OCI-LY3 (cell line): ENCODE results near the gene JDP2.
A peak's percentile ranks its signal among the peaks of the same experiment; 100 is the strongest.

Experiments
- H2AFZ ChIP-seq: fragments of 200-600, 300-600 bp; shearing (Covaris generic); 2 replicates; pipeline ENCODE4 v1.6.0; 2014; ENCODE audit warnings: antibody characterized with exemption, low read depth, low read length
- H3K27ac ChIP-seq: fragments of 200-600, 300-600 bp; sonication (generic); 2 replicates; pipeline ENCODE4 v1.5.1; 2014; ENCODE audit warnings: mild to moderate bottlenecking, low read length, moderate library complexity, mixed read lengths
- H3K27me3 ChIP-seq: fragments of 200-600, 300-600 bp; sonication (generic); 2 replicates; pipeline ENCODE4 v1.6.1; 2014; ENCODE audit warnings: low read depth, low read length, mixed read lengths
- H3K36me3 ChIP-seq: fragments of 200-600, 300-600 bp; sonication (generic); replicated peaks from 2 replicates; pipeline ENCODE3; 2014; ENCODE audit warnings: low read depth, low read length, mixed read lengths
- H3K4me1 ChIP-seq: fragments of 300-600, 200-600 bp; sonication (generic); 2 replicates; pipeline ENCODE4 v1.6.1; 2014; ENCODE audit warnings: low read length, mixed read lengths
- H3K4me2 ChIP-seq: fragments of 200-600, 300-600 bp; sonication (generic); 2 replicates; pipeline ENCODE4 v1.6.1; 2014; ENCODE audit warnings: low read length, mixed read lengths
- H3K4me3 ChIP-seq: fragments of 300-600, 200-600 bp; sonication (generic); 2 replicates; pipeline ENCODE4 v1.5.1; 2014; ENCODE audit warnings: antibody characterized with exemption, mild to moderate bottlenecking, low read length, moderate library complexity
- H3K79me2 ChIP-seq: fragments of 300-600, 200-600 bp; shearing (Covaris generic); 2 replicates; pipeline ENCODE4 v1.6.1; 2014; ENCODE audit warnings: mild to moderate bottlenecking, low read length, mixed read lengths
- H3K9ac ChIP-seq: fragments of 300-600, 200-600 bp; shearing (Covaris generic); 2 replicates; pipeline ENCODE4 v1.6.0; 2014; ENCODE audit warnings: mild to moderate bottlenecking, low read length, moderate library complexity
- H3K9me3 ChIP-seq: fragments of 200-600, 300-600 bp; shearing (Covaris generic); 2 replicates; pipeline ENCODE4 v1.6.1; 2014; ENCODE audit warnings: low read length, mixed read lengths; ENCODE audit not compliant: insufficient read depth
- H4K20me1 ChIP-seq: fragments of 200-600, 300-600 bp; sonication (generic); 2 replicates; pipeline ENCODE4 v1.6.1; 2016; ENCODE audit warnings: low read length, mixed read lengths; ENCODE audit not compliant: insufficient read depth
- EZH2phosphoT487 ChIP-seq: fragments of 200-600 bp; shearing (Covaris generic); IDR thresholded peaks from 2 replicates; pipeline ENCODE4 v1.6.1; 2018; ENCODE audit warnings: antibody characterized with exemption, mixed run types, low read depth
- TF ChIP-seq, protein P1 (sequence below): fragments of 200-600, 300-600 bp; sonication (generic); IDR thresholded peaks from 2 replicates; pipeline ENCODE4 v1.5.1; 2014; ENCODE audit warnings: antibody characterized with exemption, low read length, low read depth

JDP2 gene

GRCh38 chr14:75476274-75476995, 48.6 kb downstream of the JDP2 start:
- H4K20me1 ChIP-seq, result peaks cover 4% of the 10 kb centered on the region; the same call in 1 of the 2 replicates
- peaks cover 63% of the 10 kb centered on the region for H3K36me3 ChIP-seq
- H3K4me1 ChIP-seq, result peaks cover 33% of the 10 kb centered on the region
- no peaks in the 10 kb centered on the region for H3K27me3 ChIP-seq
- peaks cover 2% of the 10 kb centered on the region; the same call in 1 of the 2 replicates for H3K79me2 ChIP-seq
- H3K9ac ChIP-seq, result no peak overlapping the region
- no peak overlapping the region for H3K4me2 ChIP-seq
- H3K4me3 ChIP-seq, result no peak overlapping the region
- TF ChIP-seq, protein P1, sequence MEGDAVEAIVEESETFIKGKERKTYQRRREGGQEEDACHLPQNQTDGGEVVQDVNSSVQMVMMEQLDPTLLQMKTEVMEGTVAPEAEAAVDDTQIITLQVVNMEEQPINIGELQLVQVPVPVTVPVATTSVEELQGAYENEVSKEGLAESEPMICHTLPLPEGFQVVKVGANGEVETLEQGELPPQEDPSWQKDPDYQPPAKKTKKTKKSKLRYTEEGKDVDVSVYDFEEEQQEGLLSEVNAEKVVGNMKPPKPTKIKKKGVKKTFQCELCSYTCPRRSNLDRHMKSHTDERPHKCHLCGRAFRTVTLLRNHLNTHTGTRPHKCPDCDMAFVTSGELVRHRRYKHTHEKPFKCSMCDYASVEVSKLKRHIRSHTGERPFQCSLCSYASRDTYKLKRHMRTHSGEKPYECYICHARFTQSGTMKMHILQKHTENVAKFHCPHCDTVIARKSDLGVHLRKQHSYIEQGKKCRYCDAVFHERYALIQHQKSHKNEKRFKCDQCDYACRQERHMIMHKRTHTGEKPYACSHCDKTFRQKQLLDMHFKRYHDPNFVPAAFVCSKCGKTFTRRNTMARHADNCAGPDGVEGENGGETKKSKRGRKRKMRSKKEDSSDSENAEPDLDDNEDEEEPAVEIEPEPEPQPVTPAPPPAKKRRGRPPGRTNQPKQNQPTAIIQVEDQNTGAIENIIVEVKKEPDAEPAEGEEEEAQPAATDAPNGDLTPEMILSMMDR, result no peak
- no peak for TF ChIP-seq EZH2phosphoT487
- H3K9me3 ChIP-seq, result peaks cover 7% of the 10 kb centered on the region; the same call in 1 of the 2 replicates
- peak overlapping the region; percentile 97; the same call in 1 of the 2 replicates for H3K27ac ChIP-seq
- no peak overlapping the region for H2AFZ ChIP-seq

- Histone ChIP-seq H3K9me3 (peaks cover 9% of the 10 kb centered on the region; the same call in 1 of the 2 replicates), H3K36me3 (peaks cover 49% of the 10 kb centered on the region), H2AFZ (no peak overlapping the region), H3K9ac (no peak overlapping the region), H3K79me2 (no peaks in the 10 kb centered on the region), H3K27me3 (no peaks in the 10 kb centered on the region), H3K4me2 (no peak overlapping the region), H3K27ac (peak overlapping the region; percentile 97), H3K4me1 (peaks cover 33% of the 10 kb centered on the region), H3K4me3 (no peak overlapping the region), H4K20me1 (no peaks in the 10 kb centered on the region)
- TF ChIP-seq, protein P1, result no peak
- no peak for TF ChIP-seq EZH2phosphoT487
These were observed 50.1 kb downstream of the JDP2 start for GRCh38 chr14:75477881-75478280.

GRCh38 chr14:75479770-75480600, 52.2 kb downstream of the JDP2 start:
- H3K9me3 ChIP-seq, result peaks cover 17% of the 10 kb centered on the region
- H3K27me3 ChIP-seq, result no peaks in the 10 kb centered on the region
- peak overlapping the region; percentile 97 for H3K27ac ChIP-seq
- peak overlapping the region; percentile 35 for H3K4me3 ChIP-seq
- no peaks in the 10 kb centered on the region for H4K20me1 ChIP-seq
- peaks cover 47% of the 10 kb centered on the region for H3K36me3 ChIP-seq
- H3K9ac ChIP-seq, result peak overlapping the region; percentile 74
- H3K4me2 ChIP-seq, result peak overlapping the region; percentile 61
- no peaks in the 10 kb centered on the region for H3K79me2 ChIP-seq
- no peak for TF ChIP-seq EZH2phosphoT487
- TF ChIP-seq, protein P1, result no peak
- H3K4me1 ChIP-seq, result peaks cover 36% of the 10 kb centered on the region
- no peak overlapping the region for H2AFZ ChIP-seq

DNA sequence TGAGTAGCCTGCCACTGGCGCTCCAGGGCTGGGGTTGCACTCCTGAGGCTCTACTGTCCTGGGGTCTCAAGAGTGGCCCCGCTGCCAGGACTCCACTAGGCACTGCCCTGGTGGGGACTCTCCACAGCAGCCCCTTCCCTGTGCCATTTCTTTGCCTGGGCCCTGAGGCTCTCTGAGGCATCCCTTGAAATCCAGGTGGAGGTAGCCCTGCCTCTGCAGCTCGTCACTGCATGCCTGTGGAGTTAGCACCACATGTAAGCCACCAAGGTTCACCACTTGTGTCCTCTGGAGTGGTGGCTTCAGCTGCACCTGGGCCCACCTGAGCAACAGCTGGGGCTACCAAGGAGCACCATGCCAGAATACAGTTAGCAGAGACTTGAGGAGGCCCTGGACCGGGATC, 54.5 kb downstream of the JDP2 start:
- TF ChIP-seq, protein P1, result no peak
- no peak for TF ChIP-seq EZH2phosphoT487
- peaks cover 31% of the 10 kb centered on the region for H3K36me3 ChIP-seq
- no peak overlapping the region for H3K4me2 ChIP-seq
- H3K4me1 ChIP-seq, result peaks cover 58% of the 10 kb centered on the region
- no peaks in the 10 kb centered on the region for H3K79me2 ChIP-seq
- no peak overlapping the region for H3K27ac ChIP-seq
- H2AFZ ChIP-seq, result no peak overlapping the region
- no peaks in the 10 kb centered on the region for H4K20me1 ChIP-seq
- H3K27me3 ChIP-seq, result no peaks in the 10 kb centered on the region
- H3K4me3 ChIP-seq, result no peak overlapping the region
- H3K9ac ChIP-seq, result no peak overlapping the region
- peaks cover 24% of the 10 kb centered on the region for H3K9me3 ChIP-seq
